ENCODE results near the gene ARID5B.
"Not testable (repeated sequence)": the region's sequence is repeated elsewhere in the genome, so short reads cannot be mapped to it uniquely, and the experiment has no call there.

ARID5B gene

DNA sequence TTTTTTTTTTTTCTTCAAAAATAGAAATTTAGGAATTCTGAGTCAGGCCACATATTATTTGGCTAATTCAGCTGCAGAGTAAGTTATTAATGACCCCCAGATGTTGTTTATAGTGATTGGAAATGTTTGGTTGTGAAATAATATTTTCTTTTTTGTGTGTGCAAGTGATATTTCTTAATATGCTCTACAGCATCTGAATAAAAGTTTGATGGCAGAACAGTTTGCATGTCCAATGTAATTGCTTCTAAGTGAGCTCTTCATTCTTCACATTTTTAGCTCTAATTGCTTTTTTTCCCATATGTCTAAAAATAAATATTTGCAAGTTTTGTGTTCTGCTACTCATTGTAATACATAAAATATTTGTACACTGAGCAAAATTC, 116.0 kb downstream of the ARID5B start:
- no peak for DNase-seq

DNA sequence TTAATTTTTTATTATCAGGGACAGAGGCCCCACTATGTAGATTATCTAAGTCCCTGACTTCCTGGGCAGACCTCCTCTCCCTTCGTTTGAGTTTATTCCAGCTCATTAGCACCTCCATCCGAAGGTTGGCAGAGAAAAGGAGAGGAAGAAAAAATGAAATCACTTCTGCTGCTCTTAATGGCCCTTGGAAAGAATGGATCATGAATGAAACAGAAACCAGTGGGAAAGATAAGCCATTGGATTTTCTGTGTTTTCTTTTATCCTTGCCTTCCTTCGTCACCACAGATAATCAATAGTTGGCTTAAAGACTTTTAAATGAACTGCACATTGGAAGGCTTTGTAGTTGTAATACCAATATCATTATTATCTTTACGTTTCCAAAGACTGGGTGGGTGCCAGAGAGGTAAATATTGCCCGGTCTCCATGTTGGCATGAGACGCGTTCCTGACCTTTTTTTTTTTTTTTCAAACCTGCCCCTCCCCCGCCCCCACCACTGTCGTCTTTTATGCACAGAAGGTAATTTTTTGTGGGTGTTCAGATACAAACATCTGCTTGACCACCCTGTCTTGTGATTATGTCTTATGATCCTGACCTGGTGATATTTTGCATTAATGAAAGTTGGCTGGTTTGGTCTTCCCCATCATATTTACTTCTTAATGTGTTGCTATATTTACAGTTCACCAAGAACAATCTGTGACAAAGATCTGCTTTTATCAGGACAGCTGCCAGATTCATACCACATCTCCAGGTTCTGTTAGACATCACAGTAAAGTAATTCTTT, 116.8 kb downstream of the ARID5B start:
- DNase-seq = no peak

DNA sequence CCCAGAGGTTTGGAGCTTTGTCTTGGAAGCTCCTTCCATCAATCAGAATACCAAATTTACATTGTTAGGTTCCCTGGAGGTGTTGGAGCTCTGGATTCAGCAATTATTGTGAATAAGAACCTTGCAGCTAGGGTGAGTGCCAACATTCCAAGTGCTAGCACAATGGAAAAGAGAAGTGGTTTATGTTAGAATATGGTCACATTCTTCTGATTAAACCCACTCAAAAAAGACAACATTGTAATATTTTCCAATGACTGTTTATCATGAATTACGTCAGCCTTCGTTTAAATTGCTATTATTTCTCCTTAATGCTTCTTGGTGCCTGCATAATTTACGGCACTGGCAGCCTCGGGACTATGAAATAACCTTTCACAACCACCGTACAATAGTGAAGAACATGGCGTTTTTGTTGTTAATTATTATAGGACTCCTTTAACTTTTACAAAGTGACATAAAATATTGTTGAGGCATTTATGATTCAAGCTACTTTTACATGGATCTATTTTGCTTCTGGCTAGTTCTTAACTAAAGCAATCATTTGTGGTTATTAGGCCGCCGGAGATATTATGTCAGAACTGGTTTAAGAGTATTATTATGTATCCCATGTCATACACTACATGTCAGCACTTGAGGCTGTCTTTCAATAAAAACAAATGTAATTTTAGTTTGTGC, 117.7 kb downstream of the ARID5B start:
- DNase-seq = no peak

DNA sequence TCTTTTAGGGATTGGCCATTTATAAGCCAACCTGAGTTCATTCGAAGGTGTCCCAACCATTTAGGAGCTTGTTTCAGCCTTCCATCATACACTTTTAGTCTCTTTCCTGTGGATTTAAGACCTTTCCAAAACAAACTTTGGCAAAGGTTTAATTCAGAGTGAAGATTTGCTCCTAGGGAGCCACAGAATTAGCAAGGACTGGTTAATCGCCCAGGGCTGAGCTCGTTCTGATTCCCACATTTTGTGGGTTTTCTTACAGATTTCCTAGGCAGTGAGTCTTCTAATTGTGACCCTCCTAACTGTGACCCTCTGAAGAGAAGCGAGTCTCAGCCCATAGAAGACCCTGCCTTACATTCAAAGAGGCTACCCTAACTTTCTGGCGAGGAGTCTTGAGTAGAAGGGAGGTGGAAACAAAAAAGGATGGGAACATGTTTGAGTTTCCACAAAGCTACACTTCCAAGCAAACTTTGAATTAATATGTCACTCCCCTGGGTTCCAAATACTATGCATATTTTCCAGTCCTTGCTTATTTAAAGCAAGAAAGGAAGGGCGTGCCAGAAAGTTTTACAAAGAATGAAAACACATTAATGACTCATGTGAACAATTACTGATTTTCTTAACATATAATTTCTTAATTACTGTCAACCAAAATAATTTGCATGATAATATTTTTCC, 118.3 kb downstream of the ARID5B start:
- DNase-seq = no peak

DNA sequence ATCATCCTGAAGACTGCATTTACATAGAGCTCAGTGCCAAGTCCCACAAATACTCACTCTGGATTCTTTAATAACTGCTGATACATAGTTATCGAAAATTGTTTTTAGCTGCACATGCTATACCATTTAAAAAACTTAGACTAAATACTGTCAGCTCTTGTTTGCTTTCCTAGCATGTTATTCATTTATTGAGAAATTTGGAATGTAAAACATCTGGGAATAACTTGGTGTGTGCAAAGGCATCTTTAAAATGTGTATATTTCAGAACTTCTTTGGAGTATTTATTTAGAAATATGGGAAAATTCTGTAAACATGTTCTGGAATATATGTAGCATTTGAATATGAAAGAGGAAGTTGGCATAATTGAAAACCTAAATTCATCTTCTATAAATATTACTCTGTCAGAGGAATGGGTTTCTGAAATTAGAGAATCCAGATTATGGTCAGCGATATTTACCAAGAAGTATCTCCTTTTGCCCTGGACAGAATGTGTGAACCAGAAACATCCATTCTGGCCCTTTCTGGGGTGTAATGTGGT, 119.7 kb downstream of the ARID5B start:
- no peak for DNase-seq

DNA sequence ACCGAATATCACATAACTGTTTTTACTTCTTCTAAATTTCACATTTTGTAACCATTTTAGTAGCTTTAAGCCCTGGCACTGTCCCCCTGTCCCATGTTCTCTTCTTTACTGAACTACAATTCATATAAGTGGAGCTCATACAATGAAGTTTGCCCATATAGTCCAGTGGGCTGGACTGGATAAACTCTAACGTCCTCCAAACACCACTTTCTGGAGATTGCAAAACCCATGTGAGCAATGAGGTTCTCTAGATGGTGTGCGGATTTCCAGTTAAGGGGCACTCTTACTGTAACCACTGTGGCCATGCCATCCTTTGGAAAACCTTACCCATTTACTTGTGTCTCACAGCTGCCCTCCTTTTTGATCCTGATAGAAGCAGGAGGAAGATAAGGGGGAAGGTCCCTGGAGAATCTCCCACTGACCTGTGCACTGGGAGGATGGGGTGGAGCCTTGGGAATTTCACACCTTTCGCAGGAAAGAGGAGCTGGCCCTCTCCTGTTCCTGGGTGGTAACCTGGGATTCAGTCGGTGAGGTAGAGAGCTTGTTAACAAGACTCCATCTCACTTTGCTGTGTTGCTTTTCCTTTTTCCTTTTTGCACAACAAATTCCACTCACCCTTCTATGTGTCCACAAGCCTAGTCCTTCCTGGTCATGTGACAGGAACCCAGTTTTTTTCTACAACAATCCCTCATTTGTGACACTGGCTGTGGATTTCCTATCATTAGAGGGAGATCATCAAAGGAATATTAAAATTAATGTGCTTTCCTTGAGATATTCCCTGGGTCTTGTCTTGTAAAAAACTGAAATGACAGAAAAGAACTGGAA, 120.7 kb downstream of the ARID5B start:
- DNase-seq = no peak

DNA sequence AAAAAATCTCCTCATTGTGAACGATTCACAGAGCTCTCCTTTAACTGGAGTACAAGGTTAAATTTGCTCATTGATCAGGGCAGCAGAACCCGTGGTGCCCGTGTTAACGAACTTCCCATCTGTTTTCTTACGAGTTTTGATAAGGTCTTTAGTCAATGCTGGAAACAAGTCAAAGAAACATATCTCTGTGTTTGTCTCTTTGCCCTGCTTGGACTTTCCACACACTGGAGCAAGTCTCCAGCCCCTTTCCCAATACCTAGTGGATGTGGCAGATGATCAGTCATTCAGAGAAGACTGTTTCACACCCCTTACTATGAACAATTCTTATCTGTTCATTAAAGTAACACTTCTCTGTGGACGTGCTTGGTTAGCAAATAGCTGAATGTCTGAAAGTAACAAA, 121.3 kb downstream of the ARID5B start:
- DNase-seq = no peak

DNA sequence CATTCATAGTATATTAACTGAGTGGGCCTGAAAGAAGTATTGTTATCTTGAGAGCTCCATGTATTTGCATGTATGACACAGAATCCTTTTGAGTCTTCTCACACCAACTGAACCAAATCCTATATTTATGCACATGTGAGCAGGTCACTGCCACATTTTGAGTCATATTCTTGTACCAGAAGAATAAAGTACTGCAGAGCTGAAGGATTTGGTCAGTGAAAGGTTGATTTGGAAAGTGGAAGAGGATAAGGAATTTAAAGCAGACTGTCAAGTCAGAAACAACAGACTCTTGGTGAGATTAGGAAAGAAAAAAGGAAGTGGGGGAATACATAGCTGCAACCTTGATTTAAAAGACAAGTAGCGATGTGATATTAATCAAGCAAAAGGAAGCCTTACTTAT, 121.8 kb downstream of the ARID5B start:
- no peak for DNase-seq

DNA sequence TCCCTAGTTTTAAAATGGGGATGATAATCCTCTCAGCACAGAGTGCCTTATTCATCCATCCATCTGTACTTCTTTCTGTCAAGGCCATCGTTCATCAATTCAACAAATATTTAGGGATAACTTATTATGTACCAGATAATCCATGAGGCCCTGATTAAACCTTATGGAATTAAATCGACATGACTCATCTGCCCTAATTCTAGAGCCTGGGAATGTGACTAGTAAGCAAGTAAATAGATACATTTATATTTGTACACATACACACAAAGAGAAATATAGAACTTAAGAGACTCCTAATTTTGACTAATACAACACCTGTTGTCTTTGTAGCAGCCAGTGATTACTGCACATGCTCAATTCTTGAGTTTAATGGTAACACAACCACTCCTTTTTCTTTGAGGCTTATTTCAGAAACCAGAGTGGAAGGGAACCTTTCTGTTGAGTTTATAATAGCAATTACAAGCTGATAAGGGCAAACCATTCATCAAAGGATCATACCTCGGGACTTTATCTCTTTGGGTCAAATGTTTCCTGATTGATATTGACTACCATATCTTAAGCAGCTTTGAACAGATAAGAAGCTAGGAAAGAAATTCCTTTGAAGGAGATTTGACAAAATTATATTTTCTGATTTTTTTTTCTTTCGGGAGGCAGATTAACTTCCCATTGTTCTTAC, 122.7 kb downstream of the ARID5B start:
- DNase-seq = no peak

DNA sequence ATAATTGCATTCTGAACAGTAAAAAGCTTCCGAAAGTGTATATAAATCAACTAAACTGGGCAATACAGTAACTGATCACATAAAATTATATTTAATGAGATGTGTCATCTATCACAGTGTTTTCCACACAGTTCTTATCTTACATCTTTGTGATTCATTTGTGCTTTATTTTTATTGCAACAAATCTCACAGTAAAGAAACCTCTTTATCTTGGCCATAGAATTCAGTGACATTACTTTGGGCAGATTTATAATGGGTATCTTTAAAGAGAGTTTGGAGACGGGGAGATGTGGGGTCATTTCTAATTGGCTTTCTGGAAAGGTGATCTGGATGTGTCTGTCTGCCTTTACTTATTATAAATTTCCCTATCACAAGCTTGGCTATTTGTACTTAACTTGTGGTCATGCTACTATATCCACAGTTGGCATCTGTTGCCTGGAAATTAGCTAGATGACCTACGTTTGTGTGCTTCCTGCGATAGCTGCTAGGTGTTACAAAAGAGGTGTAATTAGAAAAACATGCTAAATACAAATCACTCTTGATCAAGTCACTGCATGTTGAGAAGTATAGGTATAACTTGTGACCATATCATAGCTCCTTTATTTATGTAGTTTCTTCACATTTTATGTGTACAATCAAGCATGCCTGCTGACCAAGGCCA, 123.8 kb downstream of the ARID5B start:
- DNase-seq = no peak

DNA sequence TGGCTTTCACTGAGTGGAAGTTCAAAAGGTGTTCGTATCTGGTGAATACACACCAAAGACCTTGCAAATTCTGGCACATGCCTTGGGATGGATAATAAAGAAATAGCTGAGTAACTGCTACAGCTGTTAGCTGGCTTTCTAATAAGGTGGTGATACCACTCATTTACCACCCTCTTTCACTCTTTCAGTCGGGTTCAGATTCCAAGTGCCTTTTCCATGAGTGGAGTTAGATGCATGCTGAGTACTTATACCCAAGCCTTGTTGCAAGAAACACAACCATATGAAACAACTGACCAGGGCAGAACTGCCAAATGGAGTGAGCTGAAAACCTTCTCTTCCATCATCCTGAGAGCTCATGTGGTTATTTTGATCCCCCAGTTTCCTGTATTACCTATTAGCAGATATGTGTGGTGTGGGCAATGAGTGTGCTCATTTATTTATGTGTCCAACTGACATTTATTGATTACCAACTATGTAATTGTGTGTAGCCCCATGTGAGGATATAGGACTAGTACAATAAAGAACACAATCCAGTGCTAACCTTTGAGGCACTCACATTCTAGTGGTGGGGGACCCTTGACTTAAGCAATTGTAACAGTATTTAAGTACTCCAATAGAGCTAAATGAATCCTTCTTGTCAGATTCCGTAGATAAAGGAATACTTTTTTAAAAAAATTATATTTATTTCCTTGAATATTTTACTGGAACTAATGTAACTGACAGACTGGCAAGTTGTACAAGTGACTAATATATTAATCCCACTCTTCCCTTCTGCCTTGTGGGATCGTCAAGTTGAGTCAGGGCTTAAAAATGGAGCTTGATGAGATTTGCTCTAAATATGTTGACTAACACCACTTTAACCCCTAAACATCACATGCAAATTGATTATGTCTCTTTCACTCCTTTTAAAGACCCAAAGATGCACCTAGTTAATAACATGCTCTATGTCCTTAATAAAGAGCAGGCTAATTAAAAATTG, 124.7 kb downstream of the ARID5B start:
- no peak for DNase-seq

DNA sequence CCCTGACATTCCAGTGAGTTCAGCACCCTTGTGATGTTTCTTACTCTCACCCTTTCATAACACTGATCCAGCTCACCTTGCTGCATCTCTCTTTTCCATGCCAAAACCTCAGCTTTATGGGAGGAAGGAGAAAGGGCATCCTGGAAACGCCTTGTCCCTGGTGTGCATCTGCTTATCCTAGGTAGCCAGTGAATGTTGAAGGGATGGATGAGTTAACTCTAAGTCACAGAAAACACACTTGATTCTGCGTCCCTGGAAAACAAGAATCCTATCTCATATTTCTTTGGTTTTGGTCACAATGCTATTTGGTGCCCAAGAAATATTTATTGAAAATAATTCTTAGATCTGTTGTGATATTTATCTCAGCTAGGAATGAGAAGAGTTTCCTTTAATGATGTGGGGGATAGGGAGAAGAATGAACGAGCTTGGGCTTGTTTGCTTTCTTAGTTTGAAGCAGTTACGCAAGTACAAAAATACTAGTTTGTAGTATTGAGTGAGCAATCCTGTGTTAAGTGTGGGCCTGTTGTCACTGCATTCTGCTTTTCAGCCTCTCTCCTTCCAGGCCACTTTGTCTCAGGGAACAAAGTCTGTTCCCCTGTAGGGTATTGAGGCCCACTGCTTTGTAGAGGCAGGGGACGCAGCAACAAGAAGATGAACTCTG, 126.5 kb downstream of the ARID5B start:
- no peak for DNase-seq

DNA sequence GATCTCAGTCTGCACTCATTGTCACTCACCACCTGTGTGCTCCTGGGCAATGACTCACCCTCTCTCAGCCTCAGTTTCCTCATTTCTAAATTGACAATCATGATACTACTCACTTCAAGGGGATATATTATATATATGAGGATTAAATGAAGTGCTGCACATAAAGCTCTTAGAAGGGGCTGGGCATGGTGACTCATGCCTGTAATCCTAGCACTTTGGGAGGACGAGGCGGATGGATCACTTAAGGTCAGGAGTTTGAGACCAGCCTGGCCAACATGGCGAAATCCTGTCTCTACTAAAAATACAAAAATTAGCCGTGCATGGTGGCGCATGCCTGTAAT, 127.0 kb downstream of the ARID5B start:
- DNase-seq = not testable (repeated sequence)

DNA sequence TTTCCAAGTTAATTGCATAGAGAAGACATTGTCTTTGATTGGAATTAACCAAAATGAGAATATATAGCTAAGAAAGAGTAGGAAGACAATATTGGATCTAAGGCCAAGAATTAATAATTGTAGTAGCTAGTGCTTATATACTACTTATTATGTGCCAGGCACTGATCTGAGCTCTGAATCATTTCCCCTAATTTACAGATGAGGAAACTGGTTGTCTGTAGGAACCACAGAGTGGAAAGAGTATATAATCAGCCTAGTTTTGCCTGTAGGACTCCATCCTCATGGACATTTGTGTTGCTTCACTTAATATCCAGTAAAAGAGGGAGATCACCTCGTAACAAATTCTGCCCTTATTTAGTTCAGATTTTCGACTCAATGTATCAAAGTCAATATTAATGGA, 127.9 kb downstream of the ARID5B start:
- no peak for DNase-seq

DNA sequence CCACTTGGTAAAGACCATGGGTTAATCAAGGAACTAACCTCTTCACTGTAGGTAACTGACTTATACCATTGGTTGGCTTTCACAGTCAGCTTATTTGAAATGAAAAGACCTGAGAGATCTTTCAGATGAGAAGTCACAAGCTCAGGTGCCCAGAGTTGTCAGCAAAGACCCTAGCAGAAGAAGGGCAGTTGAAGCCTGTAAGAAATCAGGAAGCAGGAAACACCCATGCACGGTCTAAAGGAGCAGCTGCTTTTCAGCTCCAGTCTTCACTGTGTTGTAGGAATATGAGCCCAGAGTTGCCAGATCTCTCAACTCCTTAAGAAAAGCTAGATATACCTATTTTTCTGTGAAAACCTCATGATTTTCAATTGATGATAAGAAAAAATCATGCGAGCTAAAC, 130.0 kb downstream of the ARID5B start:
- no peak for DNase-seq

DNA sequence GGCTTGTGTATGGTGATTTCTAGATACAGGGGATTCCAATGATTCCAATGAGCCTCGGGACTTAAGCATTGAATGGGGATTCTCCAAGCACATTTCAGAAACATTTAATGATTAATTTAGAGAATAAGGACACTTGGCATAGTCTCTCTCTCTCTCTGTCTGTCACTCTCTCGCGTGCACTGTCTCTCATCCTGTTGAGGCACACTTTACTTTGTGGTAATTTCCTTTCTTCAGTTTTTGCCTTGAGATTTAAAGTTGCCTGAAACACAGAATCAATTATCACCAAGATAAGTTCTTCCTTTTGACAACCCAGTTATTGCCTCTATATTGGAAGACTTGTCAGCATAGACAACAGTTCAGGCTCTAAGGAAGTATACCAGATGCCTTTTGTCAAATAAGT, 131.6 kb downstream of the ARID5B start:
- DNase-seq = no peak

DNA sequence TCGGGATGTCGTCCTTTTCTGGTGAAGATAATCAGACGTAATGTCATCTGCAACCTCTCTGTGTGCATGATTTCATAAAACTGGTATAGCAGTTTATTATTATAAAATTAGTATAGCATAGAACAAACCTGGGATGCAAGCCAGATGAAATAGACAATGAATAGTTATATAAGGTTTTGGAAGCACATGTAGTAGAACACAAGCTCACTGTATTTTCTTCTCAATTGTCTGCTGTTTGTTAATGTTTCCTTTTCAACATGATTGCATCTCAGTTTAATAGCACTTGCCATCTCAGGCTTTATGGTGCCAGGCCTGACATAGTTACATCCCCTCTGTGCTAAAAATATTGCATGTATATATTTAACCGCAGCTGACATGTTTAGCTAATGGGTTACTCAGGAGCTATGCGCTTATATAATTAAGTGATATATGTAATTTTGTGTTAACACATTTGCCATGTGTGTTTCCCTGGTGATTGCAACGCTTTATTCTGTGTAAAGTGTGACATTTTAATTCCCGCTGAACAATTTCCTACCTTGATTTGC, 132.7 kb downstream of the ARID5B start:
- no peak for DNase-seq

DNA sequence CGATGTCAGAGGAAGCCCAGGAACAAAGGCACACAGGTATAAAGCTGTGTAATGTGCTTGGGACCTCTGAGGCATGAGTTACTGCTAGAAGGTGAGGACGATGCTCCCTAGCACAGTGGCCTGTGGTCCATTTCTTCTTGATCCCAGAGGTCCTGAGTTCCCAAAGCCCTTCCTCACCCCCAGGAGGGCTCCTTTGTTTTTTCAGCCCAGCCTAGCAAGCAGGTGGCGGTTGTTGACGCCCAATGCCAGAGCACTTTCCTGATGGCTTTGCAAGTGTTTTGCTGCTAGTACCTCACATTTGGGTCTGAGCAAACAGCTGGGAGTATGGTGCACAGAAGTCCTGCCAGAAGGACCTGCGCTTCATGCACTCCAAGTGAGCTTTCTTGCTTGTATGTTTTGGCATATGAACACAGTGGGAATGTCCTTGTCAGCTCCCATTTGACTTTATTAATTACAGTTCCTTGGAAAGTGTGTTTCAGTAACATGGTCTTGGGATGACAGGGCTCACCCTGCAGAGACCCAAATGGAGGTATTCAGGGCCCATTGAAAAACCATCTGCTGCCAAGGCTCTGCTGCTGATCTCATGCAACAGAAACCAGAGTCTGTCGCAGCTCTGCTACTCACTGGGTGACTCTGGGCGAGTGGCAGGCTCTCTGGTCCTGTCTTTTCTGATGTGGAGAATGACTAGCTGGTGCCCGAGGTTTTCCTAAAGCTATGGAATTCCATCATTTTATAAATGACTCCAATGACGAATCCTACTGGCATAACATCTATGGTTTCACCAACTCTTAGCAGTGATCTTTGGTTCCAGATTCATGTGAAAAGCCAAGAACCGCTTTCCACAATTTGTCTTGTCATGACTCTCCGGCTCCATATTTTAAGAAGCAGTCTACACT, 134.9 kb downstream of the ARID5B start:
- DNase-seq = no peak

Data from CD4-positive, alpha-beta T cell treated with Interleukin-17A for 1 hour (primary cell).